Liver (tissue), 3 donors: ENCODE results near the gene ATL2.

Experiments
- ATF3 ChIP-seq: IDR thresholded peaks from 2 replicates; pipeline ENCODE4 v1.6.1; 2016; ENCODE audit warnings: antibody characterized with exemption
- CTCF ChIP-seq: fragments of 150-350 bp; IDR thresholded peaks from 2 replicates; pipeline ENCODE4 v1.5.1; 2017; ENCODE audit warnings: improper control_type of control experiment, low read depth, low read length; ENCODE audit not compliant: missing input control
- EGR1 ChIP-seq, 2 donors: IDR thresholded peaks; 2 replicates each; pipeline ENCODE4 v1.6.1; 2016 to 2018; ENCODE audit warnings: antibody characterized with exemption in 2 of 2, low read depth in 2 of 2
- FOXA2 ChIP-seq: IDR thresholded peaks from 2 replicates; pipeline ENCODE4 v1.6.1; 2016; ENCODE audit warnings: antibody characterized with exemption
- GABPA ChIP-seq, 2 donors: IDR thresholded peaks in 1 of 2; conservative IDR thresholded peaks in 1 of 2; 2 replicates each; pipeline ENCODE4 v1.6.1; 2016; ENCODE audit warnings: antibody characterized with exemption in 2 of 2, mild to moderate bottlenecking in 1 of 2, moderate library complexity in 1 of 2
- HNF4A ChIP-seq, 2 donors: conservative IDR thresholded peaks; 2 replicates each; pipeline ENCODE4 v1.6.1; 2016; ENCODE audit warnings: antibody characterized with exemption in 2 of 2, mild to moderate bottlenecking in 2 of 2
- HNF4G ChIP-seq: IDR thresholded peaks from 2 replicates; pipeline ENCODE4 v1.6.1; 2016; ENCODE audit warnings: antibody characterized with exemption
- JUND ChIP-seq, 2 donors: IDR thresholded peaks; 2 replicates each; pipeline ENCODE4 v1.6.1; 2016; ENCODE audit warnings: antibody characterized with exemption in 2 of 2
- MAX ChIP-seq: IDR thresholded peaks from 2 replicates; pipeline ENCODE4 v1.6.1; 2016; ENCODE audit warnings: antibody characterized with exemption
- REST ChIP-seq: IDR thresholded peaks from 2 replicates; pipeline ENCODE4 v1.6.1; 2016; ENCODE audit warnings: antibody characterized with exemption, mild to moderate bottlenecking
- RXRA ChIP-seq, 2 donors: IDR thresholded peaks; 2 replicates each; pipeline ENCODE4 v1.6.1; 2017 to 2018; ENCODE audit warnings: antibody characterized with exemption in 2 of 2, mild to moderate bottlenecking in 1 of 2
- SP1 ChIP-seq: IDR thresholded peaks from 2 replicates; pipeline ENCODE4 v1.6.1; 2018; ENCODE audit warnings: antibody characterized with exemption, mild to moderate bottlenecking
- YY1 ChIP-seq: IDR thresholded peaks from 2 replicates; pipeline ENCODE4 v1.6.1; 2016; ENCODE audit warnings: antibody characterized with exemption, mild to moderate bottlenecking
- ZBTB33 ChIP-seq: IDR thresholded peaks from 2 replicates; pipeline ENCODE4 v1.6.1; 2016; ENCODE audit warnings: antibody characterized with exemption
- donor health status: healthy.
- donor health status: healthy.

- TF ChIP-seq EGR1 (IDR thresholded peaks at IDR 0.05; ENCODE audit: low read depth in 2 of 2) (no peak), REST (no peak), MAX (no peak), ZBTB33 (no peak), CTCF (no peak), JUND (IDR thresholded peaks at IDR 0.05) (no peak), HNF4G (no peak), GABPA (IDR thresholded peaks at IDR 0.05 in 1 of 2, conservative IDR thresholded peaks at IDR 0.05 in 1 of 2) (no peak), SP1 (no peak), FOXA2 (no peak), HNF4A (conservative IDR thresholded peaks at IDR 0.05) (no peak), RXRA (IDR thresholded peaks at IDR 0.05) (no peak), YY1 (no peak), ATF3 (no peak)
These were observed 29.0 kb upstream of the ATL2 start for GRCh38 chr2:38405917-38406596.
